ENCODE results near the gene TMED7.

DNA sequence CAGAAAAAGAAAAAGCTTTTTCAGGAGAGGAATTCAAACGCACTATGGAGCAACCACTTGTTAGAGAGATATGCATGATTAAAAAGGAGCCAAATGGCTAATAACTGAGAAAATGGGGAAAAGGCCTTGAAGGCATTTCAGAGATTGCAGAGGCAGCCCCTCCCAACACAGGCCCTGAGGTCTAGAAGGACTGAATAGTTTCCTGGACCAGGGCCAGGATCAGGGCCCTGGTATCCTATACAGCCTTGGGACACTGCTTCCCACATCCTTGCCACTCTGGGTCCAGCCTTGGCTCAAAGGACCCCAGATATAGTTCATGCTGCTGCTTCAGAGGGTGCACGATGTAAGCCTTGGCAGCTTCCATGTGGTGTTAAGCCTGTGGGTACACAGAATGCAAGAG, 60.6 kb downstream of the TMED7 start:
- TF ChIP-seq, protein P1, sequence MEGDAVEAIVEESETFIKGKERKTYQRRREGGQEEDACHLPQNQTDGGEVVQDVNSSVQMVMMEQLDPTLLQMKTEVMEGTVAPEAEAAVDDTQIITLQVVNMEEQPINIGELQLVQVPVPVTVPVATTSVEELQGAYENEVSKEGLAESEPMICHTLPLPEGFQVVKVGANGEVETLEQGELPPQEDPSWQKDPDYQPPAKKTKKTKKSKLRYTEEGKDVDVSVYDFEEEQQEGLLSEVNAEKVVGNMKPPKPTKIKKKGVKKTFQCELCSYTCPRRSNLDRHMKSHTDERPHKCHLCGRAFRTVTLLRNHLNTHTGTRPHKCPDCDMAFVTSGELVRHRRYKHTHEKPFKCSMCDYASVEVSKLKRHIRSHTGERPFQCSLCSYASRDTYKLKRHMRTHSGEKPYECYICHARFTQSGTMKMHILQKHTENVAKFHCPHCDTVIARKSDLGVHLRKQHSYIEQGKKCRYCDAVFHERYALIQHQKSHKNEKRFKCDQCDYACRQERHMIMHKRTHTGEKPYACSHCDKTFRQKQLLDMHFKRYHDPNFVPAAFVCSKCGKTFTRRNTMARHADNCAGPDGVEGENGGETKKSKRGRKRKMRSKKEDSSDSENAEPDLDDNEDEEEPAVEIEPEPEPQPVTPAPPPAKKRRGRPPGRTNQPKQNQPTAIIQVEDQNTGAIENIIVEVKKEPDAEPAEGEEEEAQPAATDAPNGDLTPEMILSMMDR (IDR thresholded peaks at IDR 0.05), result no peak
- TF ChIP-seq POLR2A (IDR thresholded peaks at IDR 0.05), result no peak
